ENCODE measurements around the gene LRP1B.

- TF ChIP-seq POLR2A (IDR thresholded peaks at IDR 0.05; ENCODE audit: low read depth, low read length) (no peak), TAF1 (IDR thresholded peaks at IDR 0.05; ENCODE audit: borderline replicate concordance, low read depth, low read length) (no peak)
Observed at GRCh38 chr2:140262908-140263307, 1867.9 kb downstream of the LRP1B start.
